Fibroblast of skin of left quadriceps (primary cell): Measurements from ENCODE around the gene GIGYF2.
"Not testable (repeated sequence)": the region's sequence is repeated elsewhere in the genome, so short reads cannot be mapped to it uniquely, and the experiment has no call there.

ENCODE experiments used
- DNase-seq, 2 experiments: peaks; one replicate each; pipeline ENCODE4 v3.0.0-alpha.2; 2013; ENCODE audit warnings: low read depth in 2 of 2

The GIGYF2 gene

GRCh38 chr2:232697059-232697806, at the start of gene GIGYF2:
GIGYF2 (plus strand) TSS chr2:232697331; CDS start chr2:232735198, 37,867 bp downstream.
- peak; percentile 86 to 89 for DNase-seq

- no peak for DNase-seq
Measured at GRCh38 chr2:232649033-232649432, 48.1 kb upstream of the GIGYF2 start.

- peak; percentile 3 to 7 for DNase-seq
Measured at GRCh38 chr2:232652505-232652851, 44.7 kb upstream of the GIGYF2 start.

- no peak for DNase-seq
Measured at GRCh38 chr2:232653441-232653840, 43.7 kb upstream of the GIGYF2 start.

- DNase-seq: no peak
Measured at GRCh38 chr2:232655392-232655791, 41.7 kb upstream of the GIGYF2 start.

GRCh38 chr2:232658217-232658785, 38.8 kb upstream of the GIGYF2 start:
- no peak for DNase-seq

- DNase-seq: no peak
Measured at GRCh38 chr2:232659359-232659758, 37.8 kb upstream of the GIGYF2 start.

GRCh38 chr2:232662486-232663260, 34.5 kb upstream of the GIGYF2 start:
- no peak for DNase-seq

- DNase-seq: no peak
Measured at GRCh38 chr2:232666051-232666805, 30.9 kb upstream of the GIGYF2 start.

GRCh38 chr2:232667989-232668583, 29.0 kb upstream of the GIGYF2 start:
- DNase-seq: no peak

- peak in 1 of 2 experiments; percentile 5 for DNase-seq
Measured at GRCh38 chr2:232668805-232669444, 28.2 kb upstream of the GIGYF2 start.

GRCh38 chr2:232672588-232672987, 24.5 kb upstream of the GIGYF2 start:
- no peak for DNase-seq

GRCh38 chr2:232674491-232674890, 22.6 kb upstream of the GIGYF2 start:
- DNase-seq: no peak

- DNase-seq: no peak
Measured at GRCh38 chr2:232675381-232675780, 21.8 kb upstream of the GIGYF2 start.

GRCh38 chr2:232680006-232680405, 17.1 kb upstream of the GIGYF2 start:
- no peak for DNase-seq

- DNase-seq: no peak
Measured at GRCh38 chr2:232681527-232681926, 15.6 kb upstream of the GIGYF2 start.

GRCh38 chr2:232683368-232683767, 13.8 kb upstream of the GIGYF2 start:
- no peak for DNase-seq

GRCh38 chr2:232685391-232685790, 11.7 kb upstream of the GIGYF2 start:
- DNase-seq: not testable (repeated sequence)

- DNase-seq: no peak
Measured at GRCh38 chr2:232687382-232688160, 9.6 kb upstream of the GIGYF2 start.

GRCh38 chr2:232688201-232688600, 8.9 kb upstream of the GIGYF2 start:
- DNase-seq: no peak
